Measurements from ENCODE around the gene ABCF2. TPM values are rescaled to one million over a fixed set of nuclear protein-coding genes. Genes with fewer than 3 reads are reported as not detected.
A peak's percentile ranks its signal among the peaks of the same experiment; 100 is the strongest.

The ABCF2 gene
- total RNA-seq, 1 donor from 2014 or later = 20.9 TPM

DNA sequence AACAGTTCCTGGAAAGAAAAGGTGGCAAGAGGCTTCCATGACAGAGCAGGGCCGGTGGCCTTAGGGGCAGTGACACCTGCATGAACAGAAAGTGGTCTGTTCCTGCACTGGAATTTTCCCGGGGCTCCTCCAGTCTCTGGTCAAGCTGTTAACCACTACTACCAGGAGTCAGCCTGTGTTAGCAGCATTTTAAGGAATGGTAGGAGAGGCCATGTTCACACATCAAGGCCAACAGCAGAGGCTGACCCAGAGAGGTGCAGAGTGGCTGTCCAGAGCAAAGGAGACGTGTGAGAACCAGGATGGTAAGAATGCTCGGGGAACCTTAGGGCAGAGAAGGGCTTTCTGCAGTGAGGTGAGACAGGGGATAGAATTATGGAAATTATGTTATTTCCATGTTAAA is 25.3 kb downstream of the ABCF2 start:
- no peaks in the 10 kb centered on the region for H3K9me3 ChIP-seq (ENCODE audit: control insufficient read depth in 3 of 3, low read length in 3 of 3)
- H3K4me3 ChIP-seq (ENCODE audit: low read length in 3 of 3) = no peak overlapping the region
- H3K27ac ChIP-seq (ENCODE audit: low read depth, low read length) = no peak overlapping the region
- no peak overlapping the region for H3K9ac ChIP-seq (ENCODE audit: low read depth in 1 of 3, low read length in 3 of 3)
- H3K4me1 ChIP-seq (ENCODE audit: control insufficient read depth in 3 of 3, insufficient read depth in 3 of 3, low read length in 3 of 3) = peaks cover 4 to 8% (median 7%) of the 10 kb centered on the region in 3 donors
- peaks cover 42 to 77% (median 50%) of the 10 kb centered on the region in 3 donors for H3K27me3 ChIP-seq (ENCODE audit: control insufficient read depth in 3 of 3, insufficient read depth in 3 of 3, low read length in 3 of 3)
- H3K36me3 ChIP-seq (ENCODE audit: control insufficient read depth in 3 of 3, insufficient read depth in 3 of 3, low read length in 3 of 3) = no peaks in the 10 kb centered on the region

DNA sequence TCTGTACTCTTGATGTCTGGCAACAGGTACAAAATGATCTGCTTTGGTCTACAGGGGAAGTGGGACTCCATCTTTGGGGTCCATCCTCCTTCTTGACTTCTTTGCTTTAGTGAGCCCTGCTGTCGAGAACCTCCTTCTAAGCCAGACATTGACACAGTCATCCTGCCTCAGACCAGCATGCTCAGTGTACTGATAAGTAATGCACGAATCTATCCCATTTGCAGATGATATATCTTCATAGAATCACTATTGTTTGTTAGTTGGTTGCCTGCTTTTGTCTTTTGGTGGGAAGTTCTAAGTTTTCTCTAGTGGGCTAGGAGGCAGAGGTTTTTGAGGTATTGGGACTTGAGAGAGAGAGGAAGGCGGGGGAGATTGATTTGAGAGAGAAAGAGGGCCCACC is 25.7 kb downstream of the ABCF2 start:
- no peak overlapping the region for H3K27ac ChIP-seq (ENCODE audit: low read depth, low read length)
- no peaks in the 10 kb centered on the region for H3K36me3 ChIP-seq (ENCODE audit: control insufficient read depth in 3 of 3, insufficient read depth in 3 of 3, low read length in 3 of 3)
- H3K4me3 ChIP-seq (ENCODE audit: low read length in 3 of 3) = no peak overlapping the region
- H3K27me3 ChIP-seq (ENCODE audit: control insufficient read depth in 3 of 3, insufficient read depth in 3 of 3, low read length in 3 of 3) = peaks cover 42 to 80% (median 50%) of the 10 kb centered on the region in 3 donors
- peaks cover 5 to 8% (median 7%) of the 10 kb centered on the region in 3 donors for H3K4me1 ChIP-seq (ENCODE audit: control insufficient read depth in 3 of 3, insufficient read depth in 3 of 3, low read length in 3 of 3)
- H3K9ac ChIP-seq (ENCODE audit: low read depth in 1 of 3, low read length in 3 of 3) = no peak overlapping the region
- H3K9me3 ChIP-seq (ENCODE audit: control insufficient read depth in 3 of 3, low read length in 3 of 3) = no peaks in the 10 kb centered on the region

DNA sequence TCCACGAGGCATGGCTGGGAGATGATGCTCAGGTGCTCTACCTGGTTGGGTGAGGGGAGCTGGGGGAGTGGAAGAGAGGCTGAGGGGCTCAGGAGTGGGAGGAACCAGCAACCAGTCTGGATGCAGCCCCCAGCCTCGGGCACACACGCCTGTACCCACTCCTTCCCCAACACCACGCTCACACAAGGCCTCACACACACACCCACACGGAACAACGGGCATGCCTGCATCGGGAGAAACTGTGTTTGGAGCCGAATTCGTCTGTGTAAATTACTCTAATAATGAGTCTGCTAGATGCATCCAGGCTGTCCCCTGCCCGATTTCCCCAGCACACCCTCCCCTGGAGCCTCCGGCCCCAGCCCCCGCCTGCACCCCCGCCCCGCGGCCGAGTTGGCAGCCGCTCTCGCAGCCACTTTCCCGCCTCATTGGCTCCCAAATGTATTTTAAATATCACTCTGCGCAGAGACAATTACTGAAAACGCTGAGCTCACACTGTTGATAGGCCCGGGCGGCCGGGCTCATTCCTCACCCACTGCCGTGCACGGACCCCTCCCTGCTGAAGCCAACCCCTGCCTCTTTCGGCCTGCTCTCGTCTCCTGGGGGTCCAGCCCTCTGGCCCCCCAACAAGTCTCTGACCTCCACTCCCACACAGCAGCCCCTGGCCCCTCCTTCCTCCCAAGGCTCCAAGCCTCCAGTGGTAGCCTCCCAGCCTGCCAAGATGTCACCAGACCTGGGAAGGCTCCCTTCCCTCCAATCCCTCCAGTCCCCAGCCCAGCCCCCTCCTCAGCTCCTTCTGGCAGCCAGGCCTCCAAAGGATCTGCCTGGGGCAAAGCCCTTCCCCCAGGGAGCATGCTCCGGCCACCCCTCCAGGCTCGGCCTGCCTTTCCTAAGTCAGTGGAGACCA is 27.8 kb downstream of the ABCF2 start:
- Histone ChIP-seq H3K27me3 (ENCODE audit: control insufficient read depth in 3 of 3, insufficient read depth in 3 of 3, low read length in 3 of 3) (peaks cover 32 to 72% (median 36%) of the 10 kb centered on the region in 3 donors), H3K27ac (ENCODE audit: low read depth, low read length) (no peak overlapping the region), H3K4me1 (ENCODE audit: control insufficient read depth in 3 of 3, insufficient read depth in 3 of 3, low read length in 3 of 3) (peaks cover 7 to 8% (median 8%) of the 10 kb centered on the region in 3 donors), H3K9ac (ENCODE audit: low read depth in 1 of 3, low read length in 3 of 3) (no peak overlapping the region), H3K36me3 (ENCODE audit: control insufficient read depth in 3 of 3, insufficient read depth in 3 of 3, low read length in 3 of 3) (no peaks in the 10 kb centered on the region), H3K9me3 (ENCODE audit: control insufficient read depth in 3 of 3, low read length in 3 of 3) (no peaks in the 10 kb centered on the region), H3K4me3 (ENCODE audit: low read length in 3 of 3) (no peak overlapping the region)

DNA sequence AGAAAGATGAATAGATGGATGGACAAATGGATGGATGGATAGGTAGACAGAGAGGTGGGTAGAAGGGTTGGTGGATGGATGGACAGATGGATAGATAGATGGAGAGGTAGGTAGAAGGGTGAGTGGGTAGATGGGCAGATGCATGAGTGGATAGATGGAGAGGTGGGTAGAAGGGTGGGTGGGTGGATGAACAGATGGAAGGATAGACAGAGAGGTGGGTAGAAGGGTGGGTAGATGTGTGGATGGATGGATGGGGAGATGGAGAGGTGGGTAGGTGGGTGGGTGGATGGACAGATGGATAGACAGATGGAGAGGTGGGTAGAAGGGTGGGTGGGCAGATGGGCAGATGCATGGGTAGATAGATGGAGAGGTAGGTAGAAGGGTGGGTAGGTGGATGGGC is 29.1 kb downstream of the ABCF2 start:
- Histone ChIP-seq H3K27ac (ENCODE audit: low read depth, low read length) (no peak overlapping the region), H3K36me3 (ENCODE audit: control insufficient read depth in 3 of 3, insufficient read depth in 3 of 3, low read length in 3 of 3) (no peaks in the 10 kb centered on the region), H3K27me3 (ENCODE audit: control insufficient read depth in 3 of 3, insufficient read depth in 3 of 3, low read length in 3 of 3) (peaks cover 19 to 59% (median 24%) of the 10 kb centered on the region in 3 donors), H3K9me3 (ENCODE audit: control insufficient read depth in 3 of 3, low read length in 3 of 3) (no peaks in the 10 kb centered on the region), H3K9ac (ENCODE audit: low read depth in 1 of 3, low read length in 3 of 3) (no peak overlapping the region), H3K4me3 (ENCODE audit: low read length in 3 of 3) (no peak overlapping the region), H3K4me1 (ENCODE audit: control insufficient read depth in 3 of 3, insufficient read depth in 3 of 3, low read length in 3 of 3) (peaks cover 7 to 8% (median 8%) of the 10 kb centered on the region in 3 donors)

DNA sequence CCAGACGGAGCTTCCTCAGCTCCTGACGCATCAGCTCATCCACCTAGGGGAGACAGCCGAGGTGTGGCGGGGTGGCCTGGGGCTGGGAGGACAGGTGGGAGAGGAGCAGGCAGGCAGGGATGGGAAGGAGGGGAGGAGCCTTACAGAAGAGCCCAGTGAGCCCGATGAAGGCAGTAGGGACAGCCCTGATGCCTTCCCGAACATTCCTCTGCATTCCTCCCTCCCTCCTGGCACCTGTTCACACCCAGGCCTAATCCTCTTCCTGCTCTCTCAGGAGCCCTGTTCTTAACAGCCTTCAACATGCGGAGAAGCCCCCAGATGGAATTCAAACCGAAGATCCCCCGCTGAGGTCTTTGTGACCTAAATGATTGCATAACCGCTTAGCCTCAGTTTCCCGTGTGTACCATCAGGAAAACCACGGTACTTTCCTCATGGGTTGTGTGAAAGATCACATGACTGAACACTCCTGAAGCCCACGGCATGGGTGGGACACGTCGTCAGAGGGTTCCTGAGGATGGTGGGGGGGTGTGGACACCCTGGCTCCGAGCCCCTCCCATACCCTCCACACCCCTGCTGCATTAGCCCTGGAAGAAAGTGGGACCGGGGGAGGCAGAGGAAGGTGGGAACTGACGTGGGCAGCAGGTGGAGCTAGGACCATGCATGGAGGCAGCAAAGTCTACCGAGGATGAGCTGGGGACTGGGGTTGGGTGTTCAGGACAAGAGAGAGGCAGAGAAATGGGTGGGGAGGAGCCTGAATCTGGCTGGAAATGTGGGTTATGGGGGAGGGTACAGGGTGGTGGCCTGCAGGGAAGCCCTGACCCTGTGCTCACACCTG is 31.2 kb downstream of the ABCF2 start:
- Histone ChIP-seq H3K9ac (ENCODE audit: low read depth in 1 of 3, low read length in 3 of 3) (no peak overlapping the region), H3K27me3 (ENCODE audit: control insufficient read depth in 3 of 3, insufficient read depth in 3 of 3, low read length in 3 of 3) (peaks cover 10 to 41% (median 16%) of the 10 kb centered on the region in 3 donors), H3K27ac (ENCODE audit: low read depth, low read length) (no peak overlapping the region), H3K4me3 (ENCODE audit: low read length in 3 of 3) (no peak overlapping the region), H3K9me3 (ENCODE audit: control insufficient read depth in 3 of 3, low read length in 3 of 3) (no peaks in the 10 kb centered on the region), H3K36me3 (ENCODE audit: control insufficient read depth in 3 of 3, insufficient read depth in 3 of 3, low read length in 3 of 3) (no peaks in the 10 kb centered on the region), H3K4me1 (ENCODE audit: control insufficient read depth in 3 of 3, insufficient read depth in 3 of 3, low read length in 3 of 3) (peaks cover 20 to 23% (median 20%) of the 10 kb centered on the region in 3 donors)

DNA sequence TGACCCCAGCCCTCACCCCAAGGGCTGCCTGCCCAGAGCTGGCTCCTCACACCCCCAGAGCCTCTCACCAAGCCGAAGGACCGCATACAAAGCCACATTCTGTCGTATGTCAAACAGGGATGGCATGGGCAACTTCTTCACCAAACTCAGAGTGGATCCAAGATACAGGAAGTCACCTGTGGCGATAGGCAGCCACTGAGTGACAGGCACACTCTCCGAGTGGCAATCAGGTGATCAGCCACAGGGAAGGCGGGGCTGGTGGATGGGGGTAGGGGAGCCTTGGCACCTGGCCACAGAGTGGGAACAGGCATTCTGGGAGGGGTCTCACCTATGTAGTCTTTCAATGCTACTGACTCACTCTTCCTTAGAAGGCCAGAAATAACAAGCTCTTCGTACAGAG is 32.8 kb downstream of the ABCF2 start:
- no peak overlapping the region for H3K4me3 ChIP-seq (ENCODE audit: low read length in 3 of 3)
- H3K9ac ChIP-seq (ENCODE audit: low read depth in 1 of 3, low read length in 3 of 3) = no peak overlapping the region
- no peaks in the 10 kb centered on the region for H3K36me3 ChIP-seq (ENCODE audit: control insufficient read depth in 3 of 3, insufficient read depth in 3 of 3, low read length in 3 of 3)
- peaks cover 13 to 27% (median 20%) of the 10 kb centered on the region in 3 donors for H3K4me1 ChIP-seq (ENCODE audit: control insufficient read depth in 3 of 3, insufficient read depth in 3 of 3, low read length in 3 of 3)
- no peaks in the 10 kb centered on the region for H3K9me3 ChIP-seq (ENCODE audit: control insufficient read depth in 3 of 3, low read length in 3 of 3)
- peaks cover 0 to 28% (median 8%) of the 10 kb centered on the region in 3 donors for H3K27me3 ChIP-seq (ENCODE audit: control insufficient read depth in 3 of 3, insufficient read depth in 3 of 3, low read length in 3 of 3)
- H3K27ac ChIP-seq (ENCODE audit: low read depth, low read length) = no peak overlapping the region

DNA sequence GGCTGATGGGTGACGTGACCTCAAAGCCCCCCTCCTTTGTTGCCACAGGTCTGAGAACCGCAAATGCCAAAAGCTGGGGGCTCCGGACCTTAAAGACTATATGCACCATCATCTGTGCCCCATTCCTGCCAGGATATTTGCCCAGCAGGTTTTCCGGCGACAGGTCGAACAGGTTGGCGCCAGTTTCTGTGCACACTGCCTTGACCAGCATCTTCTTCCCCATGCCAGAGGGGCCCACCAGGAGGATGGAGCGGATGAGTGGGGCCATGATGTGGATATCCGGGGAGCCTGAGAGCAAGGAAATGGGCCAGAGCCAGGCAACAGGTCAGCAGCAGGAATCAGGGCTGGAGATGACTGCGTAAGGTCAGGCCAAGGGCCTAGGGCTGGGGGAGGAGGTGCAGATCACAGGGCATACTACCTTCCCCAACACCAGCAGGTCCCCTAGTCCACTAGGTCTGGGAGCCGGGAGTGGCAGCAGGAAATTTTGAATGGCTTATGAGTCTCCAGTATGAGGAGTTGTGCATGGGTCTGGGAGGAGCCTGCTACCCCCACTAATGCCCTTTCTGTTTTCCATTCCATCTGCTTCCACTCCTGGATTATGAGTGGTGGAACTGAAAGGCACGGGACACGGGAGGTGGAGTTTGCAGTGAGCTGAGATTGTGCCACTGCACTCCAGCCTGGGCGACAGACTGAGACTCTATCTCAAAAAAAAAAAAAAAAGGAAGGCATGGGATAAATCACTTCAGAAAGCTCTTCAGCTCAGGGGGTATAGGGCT is 33.6 kb downstream of the ABCF2 start:
- H3K27ac ChIP-seq (ENCODE audit: low read depth, low read length) = no peak overlapping the region
- no peaks in the 10 kb centered on the region for H3K9me3 ChIP-seq (ENCODE audit: control insufficient read depth in 3 of 3, low read length in 3 of 3)
- H3K4me1 ChIP-seq (ENCODE audit: control insufficient read depth in 3 of 3, insufficient read depth in 3 of 3, low read length in 3 of 3) = peaks cover 13 to 28% (median 21%) of the 10 kb centered on the region in 3 donors
- no peak overlapping the region for H3K9ac ChIP-seq (ENCODE audit: low read depth in 1 of 3, low read length in 3 of 3)
- peaks cover 0 to 22% (median 8%) of the 10 kb centered on the region in 3 donors for H3K27me3 ChIP-seq (ENCODE audit: control insufficient read depth in 3 of 3, insufficient read depth in 3 of 3, low read length in 3 of 3)
- H3K4me3 ChIP-seq (ENCODE audit: low read length in 3 of 3) = no peak overlapping the region
- no peaks in the 10 kb centered on the region for H3K36me3 ChIP-seq (ENCODE audit: control insufficient read depth in 3 of 3, insufficient read depth in 3 of 3, low read length in 3 of 3)

DNA sequence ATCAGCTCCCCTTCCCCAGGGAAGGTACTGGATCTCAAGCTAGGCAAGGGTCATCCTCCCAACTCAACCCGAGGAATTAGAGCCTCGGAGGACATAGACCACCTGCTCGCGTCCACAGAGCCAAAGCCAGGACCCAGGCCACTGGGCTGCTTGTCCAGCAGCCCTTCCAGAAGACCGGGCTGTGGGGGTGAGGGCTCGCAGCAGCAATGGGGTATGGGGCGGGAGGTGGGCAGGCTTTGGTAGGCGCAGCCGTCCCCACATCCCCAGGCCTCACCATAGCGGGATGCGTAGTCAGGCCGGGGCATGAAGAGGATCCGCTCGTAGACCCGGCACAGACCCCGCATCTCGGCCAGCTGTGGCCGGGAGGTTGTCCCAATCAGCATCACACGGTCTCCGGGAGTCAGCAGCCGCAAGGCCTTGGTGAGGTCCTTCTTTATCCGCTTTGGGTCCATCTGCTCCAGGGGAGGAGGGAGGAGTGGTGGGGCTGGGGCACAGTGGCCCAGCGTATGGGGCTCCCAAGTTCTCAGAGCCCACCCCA is 34.9 kb downstream of the ABCF2 start:
- peaks cover 0 to 19% (median 5%) of the 10 kb centered on the region in 3 donors for H3K27me3 ChIP-seq (ENCODE audit: control insufficient read depth in 3 of 3, insufficient read depth in 3 of 3, low read length in 3 of 3)
- H3K4me3 ChIP-seq (ENCODE audit: low read length in 3 of 3) = no peak overlapping the region
- H3K27ac ChIP-seq (ENCODE audit: low read depth, low read length) = peak overlapping the region; percentile 72
- H3K9me3 ChIP-seq (ENCODE audit: control insufficient read depth in 3 of 3, low read length in 3 of 3) = no peaks in the 10 kb centered on the region
- no peaks in the 10 kb centered on the region for H3K36me3 ChIP-seq (ENCODE audit: control insufficient read depth in 3 of 3, insufficient read depth in 3 of 3, low read length in 3 of 3)
- no peak overlapping the region for H3K9ac ChIP-seq (ENCODE audit: low read depth in 1 of 3, low read length in 3 of 3)
- peaks cover 19 to 34% (median 28%) of the 10 kb centered on the region in 3 donors for H3K4me1 ChIP-seq (ENCODE audit: control insufficient read depth in 3 of 3, insufficient read depth in 3 of 3, low read length in 3 of 3)

DNA sequence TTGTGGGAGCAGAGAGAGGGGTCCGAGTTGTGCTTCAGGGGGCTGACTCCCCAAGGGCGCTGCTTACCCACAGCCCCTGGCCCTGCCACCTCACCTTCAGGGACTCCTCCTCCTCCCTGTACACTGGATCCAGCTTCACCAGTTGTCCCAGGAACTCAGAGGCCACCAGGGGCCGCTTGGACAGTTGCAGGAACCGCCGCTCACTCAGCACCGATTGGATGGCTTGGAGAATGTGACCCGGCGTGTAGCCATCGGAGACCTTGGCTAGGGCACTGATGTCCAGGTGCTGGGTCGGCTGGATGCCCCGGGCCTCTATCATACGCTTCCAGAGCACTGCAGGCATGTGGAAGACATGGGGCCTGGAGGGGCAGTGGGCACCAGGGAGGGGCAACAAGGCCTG is 35.5 kb downstream of the ABCF2 start:
- Histone ChIP-seq H3K4me3 (ENCODE audit: low read length in 3 of 3) (peak overlapping the region in 1 of 3 donors; percentile 20), H3K4me1 (ENCODE audit: control insufficient read depth in 3 of 3, insufficient read depth in 3 of 3, low read length in 3 of 3) (peaks cover 20 to 39% (median 25%) of the 10 kb centered on the region in 3 donors), H3K9ac (ENCODE audit: low read depth in 1 of 3, low read length in 3 of 3) (peak overlapping the region in 2 of 3 donors; percentile 38 to 62), H3K9me3 (ENCODE audit: control insufficient read depth in 3 of 3, low read length in 3 of 3) (no peaks in the 10 kb centered on the region), H3K36me3 (ENCODE audit: control insufficient read depth in 3 of 3, insufficient read depth in 3 of 3, low read length in 3 of 3) (no peaks in the 10 kb centered on the region), H3K27me3 (ENCODE audit: control insufficient read depth in 3 of 3, insufficient read depth in 3 of 3, low read length in 3 of 3) (peaks cover 0 to 15% (median 5%) of the 10 kb centered on the region in 3 donors), H3K27ac (ENCODE audit: low read depth, low read length) (peak overlapping the region; percentile 72)
